Measurements from ENCODE around the gene CAMP.

GRCh38 chr3:48184299-48184698 is 39.0 kb upstream of the CAMP start:
- no peak for TF ChIP-seq CTCF (IDR thresholded peaks at IDR 0.05; ENCODE audit: low read depth, low read length)
- no peak for TF ChIP-seq EZH2phosphoT487 (IDR thresholded peaks at IDR 0.05; ENCODE audit: low read depth)
